ENCODE results near the gene NUBP2.

The NUBP2 gene

GRCh38 chr16:1769402-1770300 is 13.1 kb upstream of the NUBP2 start:
- no peak overlapping the region for H3K4me3 Mint-ChIP-seq
- no peak for TF ChIP-seq CTCF (IDR thresholded peaks at IDR 0.05)
- no peak for DNase-seq
- no peaks in the 10 kb centered on the region for H3K9me3 Mint-ChIP-seq
- no peaks in the 10 kb centered on the region for H3K27me3 Mint-ChIP-seq (ENCODE audit: low read depth, poor library complexity)
- peaks cover 13% of the 10 kb centered on the region for H3K4me1 Mint-ChIP-seq
- H3K36me3 Mint-ChIP-seq (ENCODE audit: low read depth) = no peaks in the 10 kb centered on the region
- H3K27ac Mint-ChIP-seq = no peak overlapping the region

GRCh38 chr16:1770328-1771187 is 12.2 kb upstream of the NUBP2 start:
- no peak for TF ChIP-seq CTCF (IDR thresholded peaks at IDR 0.05)
- H3K9me3 Mint-ChIP-seq = no peaks in the 10 kb centered on the region
- DNase-seq = peak; percentile 38
- H3K27me3 Mint-ChIP-seq (ENCODE audit: low read depth, poor library complexity) = no peaks in the 10 kb centered on the region
- H3K27ac Mint-ChIP-seq = no peak overlapping the region
- peak overlapping the region; percentile 84 for H3K4me3 Mint-ChIP-seq
- peaks cover 13% of the 10 kb centered on the region for H3K4me1 Mint-ChIP-seq
- H3K36me3 Mint-ChIP-seq (ENCODE audit: low read depth) = no peaks in the 10 kb centered on the region

GRCh38 chr16:1771188-1771863 is 11.4 kb upstream of the NUBP2 start, which contains the start of gene NME3:
Gene NME3, minus strand, starts transcription at chr16:1771543. Its CDS starts 9 bp downstream, at chr16:1771534.
- Mint-ChIP-seq H3K36me3 (ENCODE audit: low read depth) (no peaks in the 10 kb centered on the region), H3K27me3 (ENCODE audit: low read depth, poor library complexity) (no peaks in the 10 kb centered on the region), H3K27ac (peak within 1 kb of the TSS; percentile 43), H3K4me3 (peak within 1 kb of the TSS; percentile 96), H3K4me1 (peaks cover 13% of the 10 kb centered on the region), H3K9me3 (no peaks in the 10 kb centered on the region)
- peak; percentile 80 for DNase-seq
- no peak for TF ChIP-seq CTCF (IDR thresholded peaks at IDR 0.05)

GRCh38 chr16:1771864-1772361 is 10.8 kb upstream of the NUBP2 start:
- no peak for DNase-seq
- H3K4me3 Mint-ChIP-seq = peak overlapping the region; percentile 96

More at GRCh38 chr16:1771864-1772361, 10.8 kb upstream of the NUBP2 start:
- peak overlapping the region; percentile 43 for H3K27ac Mint-ChIP-seq
- no peaks in the 10 kb centered on the region for H3K36me3 Mint-ChIP-seq (ENCODE audit: low read depth)
- TF ChIP-seq CTCF (IDR thresholded peaks at IDR 0.05) = no peak
- no peaks in the 10 kb centered on the region for H3K27me3 Mint-ChIP-seq (ENCODE audit: low read depth, poor library complexity)
- no peaks in the 10 kb centered on the region for H3K9me3 Mint-ChIP-seq
- peaks cover 13% of the 10 kb centered on the region for H3K4me1 Mint-ChIP-seq
